ENCODE results near the gene PALLD. TPM values are rescaled to one million over a fixed set of nuclear protein-coding genes. Genes with fewer than 3 reads are reported as not detected.
A peak's percentile ranks its signal among the peaks of the same experiment; 100 is the strongest.

PALLD gene
- polyA plus RNA-seq, 1 donor (not counting 4 experiments of a cell fraction or from before 2014, with no cell fraction given), result 136 TPM

DNA sequence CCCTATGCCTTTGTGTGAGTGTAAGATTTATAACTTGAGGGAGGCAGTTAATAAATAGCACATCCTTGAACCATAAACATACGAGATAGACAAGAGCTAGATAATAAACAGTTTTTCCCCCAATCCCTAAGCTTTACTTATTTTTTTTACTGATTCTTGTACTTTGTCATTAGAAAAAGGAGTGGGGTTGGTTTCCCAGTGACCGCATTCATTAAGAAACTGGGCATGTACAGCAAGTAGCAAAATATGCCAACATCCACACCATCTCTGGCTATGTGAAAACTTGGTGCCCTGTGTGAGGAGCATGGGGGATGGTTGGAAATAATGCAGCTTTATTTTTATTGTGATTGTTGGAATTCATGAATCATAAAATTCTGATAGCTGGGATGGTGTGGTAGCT lies 337.0 kb downstream of the PALLD start:
- dilution Hi-C loops (cut with MboI; ENCODE audit: extremely low pct_ligation_motif_present, low sequenced_read_pairs), result no loop called here
- peak overlapping the region; percentile 96 for H3K9ac ChIP-seq (ENCODE audit: control insufficient read depth, extremely low read depth, insufficient read depth, low read length)
- FAIRE-seq, result no peak
- peaks cover 45% of the 10 kb centered on the region for H3K4me1 ChIP-seq (ENCODE audit: control insufficient read depth, extremely low read depth, insufficient read depth, low read length)
- H3K4me2 ChIP-seq (ENCODE audit: control insufficient read depth, extremely low read depth, insufficient read depth, low read depth, low read length), result peak overlapping the region; percentile 94
- H3K79me2 ChIP-seq (ENCODE audit: control insufficient read depth, insufficient read depth, low read length), result peaks cover 70% of the 10 kb centered on the region
- TF ChIP-seq, protein P1, sequence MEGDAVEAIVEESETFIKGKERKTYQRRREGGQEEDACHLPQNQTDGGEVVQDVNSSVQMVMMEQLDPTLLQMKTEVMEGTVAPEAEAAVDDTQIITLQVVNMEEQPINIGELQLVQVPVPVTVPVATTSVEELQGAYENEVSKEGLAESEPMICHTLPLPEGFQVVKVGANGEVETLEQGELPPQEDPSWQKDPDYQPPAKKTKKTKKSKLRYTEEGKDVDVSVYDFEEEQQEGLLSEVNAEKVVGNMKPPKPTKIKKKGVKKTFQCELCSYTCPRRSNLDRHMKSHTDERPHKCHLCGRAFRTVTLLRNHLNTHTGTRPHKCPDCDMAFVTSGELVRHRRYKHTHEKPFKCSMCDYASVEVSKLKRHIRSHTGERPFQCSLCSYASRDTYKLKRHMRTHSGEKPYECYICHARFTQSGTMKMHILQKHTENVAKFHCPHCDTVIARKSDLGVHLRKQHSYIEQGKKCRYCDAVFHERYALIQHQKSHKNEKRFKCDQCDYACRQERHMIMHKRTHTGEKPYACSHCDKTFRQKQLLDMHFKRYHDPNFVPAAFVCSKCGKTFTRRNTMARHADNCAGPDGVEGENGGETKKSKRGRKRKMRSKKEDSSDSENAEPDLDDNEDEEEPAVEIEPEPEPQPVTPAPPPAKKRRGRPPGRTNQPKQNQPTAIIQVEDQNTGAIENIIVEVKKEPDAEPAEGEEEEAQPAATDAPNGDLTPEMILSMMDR (optimal IDR thresholded peaks at IDR 0.05 in 1 of 3, IDR thresholded peaks at IDR 0.05 in 1 of 3, conservative IDR thresholded peaks at IDR 0.05 in 1 of 3; ENCODE audit: extremely low read depth in 1 of 3, insufficient read depth in 2 of 3, low read length in 3 of 3), result no peak
- TF ChIP-seq EZH2 (IDR thresholded peaks at IDR 0.05; ENCODE audit: low read length), result no peak
- H3K27me3 ChIP-seq (ENCODE audit: control insufficient read depth, extremely low read depth, insufficient read depth, low read length), result no peaks in the 10 kb centered on the region
- peak overlapping the region; percentile 77 to 95 (median 82) for H3K4me3 ChIP-seq (ENCODE audit: control insufficient read depth in 2 of 3, extremely low read depth in 1 of 3, insufficient read depth in 2 of 3, low read depth in 1 of 3, low read length in 3 of 3)
- H4K20me1 ChIP-seq (ENCODE audit: control insufficient read depth, extremely low read depth, insufficient read depth, low read length), result peaks cover 8% of the 10 kb centered on the region
- H3K36me3 ChIP-seq (ENCODE audit: control insufficient read depth in 2 of 2, extremely low read depth in 1 of 2, insufficient read depth in 2 of 2, low read length in 2 of 2), result peaks cover 9 to 24% of the 10 kb centered on the region in 2 experiments
- peaks cover 2% of the 10 kb centered on the region for H3K9me1 ChIP-seq (ENCODE audit: control insufficient read depth, extremely low read depth, insufficient read depth, low read length)
- H3K27ac ChIP-seq (ENCODE audit: control insufficient read depth, insufficient read depth, low read length), result peak overlapping the region; percentile 92
- no peak for DNase-seq (ENCODE audit: low read depth, low spot score)
- H2AFZ ChIP-seq (ENCODE audit: control insufficient read depth, low read length), result no peak overlapping the region
- H3K9me3 ChIP-seq (ENCODE audit: control insufficient read depth, low read depth, low read length), result no peaks in the 10 kb centered on the region

DNA sequence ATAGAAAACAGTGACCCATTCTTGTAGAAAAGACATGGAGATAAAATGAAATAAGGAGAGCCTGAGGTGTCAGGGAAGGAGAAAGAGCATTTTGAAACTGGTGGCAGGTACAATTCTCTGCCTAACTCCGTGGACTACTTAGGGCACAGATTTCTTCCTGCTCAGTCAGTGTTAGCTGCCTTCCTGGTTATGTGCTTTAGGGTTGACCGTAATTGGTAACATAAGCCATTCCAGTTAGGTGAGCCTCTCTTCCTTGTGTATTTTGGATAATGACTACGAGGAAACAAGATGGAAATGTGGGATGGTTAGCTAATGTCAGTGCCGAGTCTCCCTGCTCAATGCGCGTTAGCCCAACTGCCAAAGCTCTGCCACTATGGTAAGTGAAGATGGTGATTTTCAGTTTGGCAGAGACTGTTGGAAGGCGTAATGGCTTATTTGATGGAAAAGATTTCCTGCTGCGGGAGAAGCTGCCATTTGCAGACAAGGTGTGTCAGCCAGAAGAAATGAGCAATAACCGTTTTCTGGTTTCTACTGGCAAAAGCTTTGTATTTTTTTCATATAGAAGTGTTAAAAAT lies 339.1 kb downstream of the PALLD start:
- peaks cover 2% of the 10 kb centered on the region for H3K9me1 ChIP-seq (ENCODE audit: control insufficient read depth, extremely low read depth, insufficient read depth, low read length)
- peak overlapping the region; percentile 94 for H3K4me2 ChIP-seq (ENCODE audit: control insufficient read depth, extremely low read depth, insufficient read depth, low read depth, low read length)
- H3K27ac ChIP-seq (ENCODE audit: control insufficient read depth, insufficient read depth, low read length), result peak overlapping the region; percentile 10
- FAIRE-seq (peak; percentile 83), DNase-seq (ENCODE audit: low read depth, low spot score) (no peak)
- peaks cover 8% of the 10 kb centered on the region for H4K20me1 ChIP-seq (ENCODE audit: control insufficient read depth, extremely low read depth, insufficient read depth, low read length)
- peaks cover 63% of the 10 kb centered on the region for H3K4me1 ChIP-seq (ENCODE audit: control insufficient read depth, extremely low read depth, insufficient read depth, low read length)
- peak overlapping the region in 1 of 3 experiments; percentile 82 for H3K4me3 ChIP-seq (ENCODE audit: control insufficient read depth in 2 of 3, extremely low read depth in 1 of 3, insufficient read depth in 2 of 3, low read depth in 1 of 3, low read length in 3 of 3)
- no peaks in the 10 kb centered on the region for H3K9me3 ChIP-seq (ENCODE audit: control insufficient read depth, low read depth, low read length)
- H3K36me3 ChIP-seq (ENCODE audit: control insufficient read depth in 2 of 2, extremely low read depth in 1 of 2, insufficient read depth in 2 of 2, low read length in 2 of 2), result peaks cover 10 to 24% of the 10 kb centered on the region in 2 experiments
- dilution Hi-C loops (cut with MboI; ENCODE audit: extremely low pct_ligation_motif_present, low sequenced_read_pairs), result no loop called here
- H3K27me3 ChIP-seq (ENCODE audit: control insufficient read depth, extremely low read depth, insufficient read depth, low read length), result no peaks in the 10 kb centered on the region
- no peak overlapping the region for H2AFZ ChIP-seq (ENCODE audit: control insufficient read depth, low read length)
- no peak for TF ChIP-seq EZH2 (IDR thresholded peaks at IDR 0.05; ENCODE audit: low read length)
- TF ChIP-seq, protein P1 (optimal IDR thresholded peaks at IDR 0.05 in 1 of 3, IDR thresholded peaks at IDR 0.05 in 1 of 3, conservative IDR thresholded peaks at IDR 0.05 in 1 of 3; ENCODE audit: extremely low read depth in 1 of 3, insufficient read depth in 2 of 3, low read length in 3 of 3), result no peak
- H3K9ac ChIP-seq (ENCODE audit: control insufficient read depth, extremely low read depth, insufficient read depth, low read length), result no peak overlapping the region
- peaks cover 86% of the 10 kb centered on the region for H3K79me2 ChIP-seq (ENCODE audit: control insufficient read depth, insufficient read depth, low read length)

Measured in keratinocyte (primary cell).